ENCODE measurements around the gene CD53. TPM values are rescaled to one million over a fixed set of nuclear protein-coding genes. Genes with fewer than 3 reads are reported as not detected.

The CD53 gene
- total RNA-seq, 1 donor from 2014 or later = 228 TPM

GRCh38 chr1:110872366-110872744 is 593 bp upstream of the CD53 start:
- Histone ChIP-seq H3K36me3 (no peaks in the 10 kb centered on the region), H3K9me3 (no peaks in the 10 kb centered on the region), H3K4me3 (peak overlapping the region; percentile 50), H3K4me1 (peaks cover 11% of the 10 kb centered on the region), H3K27ac (peak overlapping the region; percentile 80), H3K27me3 (ENCODE audit: low read depth) (no peaks in the 10 kb centered on the region)
- ATAC-seq = no peak
- no peak for DNase-seq
- intact Hi-C loops (cut with DNase I) = no loop called here
- TF ChIP-seq, protein P1, sequence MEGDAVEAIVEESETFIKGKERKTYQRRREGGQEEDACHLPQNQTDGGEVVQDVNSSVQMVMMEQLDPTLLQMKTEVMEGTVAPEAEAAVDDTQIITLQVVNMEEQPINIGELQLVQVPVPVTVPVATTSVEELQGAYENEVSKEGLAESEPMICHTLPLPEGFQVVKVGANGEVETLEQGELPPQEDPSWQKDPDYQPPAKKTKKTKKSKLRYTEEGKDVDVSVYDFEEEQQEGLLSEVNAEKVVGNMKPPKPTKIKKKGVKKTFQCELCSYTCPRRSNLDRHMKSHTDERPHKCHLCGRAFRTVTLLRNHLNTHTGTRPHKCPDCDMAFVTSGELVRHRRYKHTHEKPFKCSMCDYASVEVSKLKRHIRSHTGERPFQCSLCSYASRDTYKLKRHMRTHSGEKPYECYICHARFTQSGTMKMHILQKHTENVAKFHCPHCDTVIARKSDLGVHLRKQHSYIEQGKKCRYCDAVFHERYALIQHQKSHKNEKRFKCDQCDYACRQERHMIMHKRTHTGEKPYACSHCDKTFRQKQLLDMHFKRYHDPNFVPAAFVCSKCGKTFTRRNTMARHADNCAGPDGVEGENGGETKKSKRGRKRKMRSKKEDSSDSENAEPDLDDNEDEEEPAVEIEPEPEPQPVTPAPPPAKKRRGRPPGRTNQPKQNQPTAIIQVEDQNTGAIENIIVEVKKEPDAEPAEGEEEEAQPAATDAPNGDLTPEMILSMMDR (IDR thresholded peaks at IDR 0.05) = no peak

- no peaks in the 10 kb centered on the region for H3K36me3 ChIP-seq
- intact Hi-C loops (cut with DNase I) = no loop called here
- H3K27ac ChIP-seq = peak overlapping the region; percentile 80
- no peaks in the 10 kb centered on the region for H3K27me3 ChIP-seq (ENCODE audit: low read depth)
- peak overlapping the region; percentile 50 for H3K4me3 ChIP-seq
- no peak for ATAC-seq
- no peaks in the 10 kb centered on the region for H3K9me3 ChIP-seq
- H3K4me1 ChIP-seq = peaks cover 14% of the 10 kb centered on the region
- TF ChIP-seq, protein P1 (IDR thresholded peaks at IDR 0.05) = no peak
- no peak for DNase-seq
These were observed 908 bp downstream of the CD53 start for GRCh38 chr1:110873856-110874255.

GRCh38 chr1:110874324-110875215 is 1.6 kb downstream of the CD53 start:
- intact Hi-C loops (cut with DNase I) = no loop called here

DNA sequence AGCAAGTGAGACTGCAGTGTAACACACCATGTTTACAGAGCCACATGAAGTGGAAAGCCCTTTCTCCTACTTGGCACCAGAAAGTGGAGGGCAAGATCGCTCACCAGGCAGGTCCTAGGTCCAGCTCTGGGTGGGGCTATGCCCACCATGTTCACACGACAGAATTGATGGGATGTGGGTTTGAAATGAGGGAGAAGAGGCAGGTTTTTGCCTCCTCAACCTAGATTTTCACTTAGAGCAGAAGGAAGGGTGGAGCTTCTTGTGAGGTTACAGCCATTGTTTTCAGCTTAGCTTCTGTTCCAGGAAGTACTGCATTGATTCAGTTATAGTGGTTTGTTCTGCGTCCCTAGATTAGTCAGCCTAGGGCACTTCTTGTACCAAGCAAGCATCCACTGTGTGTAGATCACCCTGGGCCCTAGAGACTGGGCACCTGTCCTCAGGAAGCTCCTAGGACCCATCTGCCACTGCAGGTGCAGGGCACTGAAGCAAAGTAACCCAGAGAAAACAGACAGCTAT is 2.3 kb downstream of the CD53 start:
- intact Hi-C loops (cut with DNase I) = no loop called here
- no peak for DNase-seq
- H3K9me3 ChIP-seq = no peaks in the 10 kb centered on the region
- no peaks in the 10 kb centered on the region for H3K36me3 ChIP-seq
- ATAC-seq = peak; percentile 74 to 84
- H3K4me1 ChIP-seq = peaks cover 20% of the 10 kb centered on the region
- H3K4me3 ChIP-seq = peak overlapping the region; percentile 50
- TF ChIP-seq, protein P1 (IDR thresholded peaks at IDR 0.05) = no peak
- peak overlapping the region; percentile 80 for H3K27ac ChIP-seq
- H3K27me3 ChIP-seq (ENCODE audit: low read depth) = no peaks in the 10 kb centered on the region

More at GRCh38 chr1:110874324-110875215, 1.6 kb downstream of the CD53 start:
- H3K4me3 ChIP-seq = peak overlapping the region; percentile 50
- ATAC-seq = peak; percentile 33 to 52
- TF ChIP-seq, protein P1 (IDR thresholded peaks at IDR 0.05) = no peak
- H3K9me3 ChIP-seq = no peaks in the 10 kb centered on the region
- no peaks in the 10 kb centered on the region for H3K27me3 ChIP-seq (ENCODE audit: low read depth)
- peak overlapping the region; percentile 80 for H3K27ac ChIP-seq
- no peaks in the 10 kb centered on the region for H3K36me3 ChIP-seq
- no peak for DNase-seq
- peaks cover 20% of the 10 kb centered on the region for H3K4me1 ChIP-seq

- no peaks in the 10 kb centered on the region for H3K9me3 ChIP-seq
- DNase-seq = no peak
- intact Hi-C loops (cut with DNase I) = no loop called here
- H3K27ac ChIP-seq = no peak overlapping the region
- no peak for ATAC-seq
- peaks cover 20% of the 10 kb centered on the region for H3K4me1 ChIP-seq
- H3K27me3 ChIP-seq (ENCODE audit: low read depth) = no peaks in the 10 kb centered on the region
- no peaks in the 10 kb centered on the region for H3K36me3 ChIP-seq
- TF ChIP-seq, protein P1 (IDR thresholded peaks at IDR 0.05) = no peak
- H3K4me3 ChIP-seq = peak overlapping the region; percentile 12
These were observed 3.9 kb downstream of the CD53 start for GRCh38 chr1:110876748-110877341.
